B cell (primary cell): ENCODE results near the gene EPB41L1.

Experiments used
- CTCF ChIP-seq: fragments of 200-600 bp; IDR thresholded peaks from one replicate; pipeline ENCODE4 v1.8.0; 2022; ENCODE audit warnings: antibody characterized with exemption, mild to moderate bottlenecking
- EZH2 ChIP-seq: IDR thresholded peaks from 2 replicates; pipeline ENCODE4 v1.6.1; 2012; ENCODE audit warnings: borderline replicate concordance, low read depth, mild to moderate bottlenecking, moderate library complexity, low read length; ENCODE audit not compliant: insufficient read depth, poor library complexity, severe bottlenecking

GRCh38 chr20:36214684-36215256 is 60.2 kb downstream of the EPB41L1 start:
- no peak for TF ChIP-seq EZH2
- peak; percentile 56 for TF ChIP-seq CTCF
